DMS114 treated with DMSO at 0.1 percent for 48 hours (cell line): Measurements from ENCODE around the gene CLCN7.

Experiments used
- DNase-seq: peaks from one replicate; lab custom pipeline; 2025; ENCODE audit not compliant: unreplicated experiment; lab: John Stamatoyannopoulos, UW

The CLCN7 gene

GRCh38 chr16:1465567-1465915, 9.3 kb downstream of the CLCN7 start:
- no peak for DNase-seq

GRCh38 chr16:1464894-1465566, 9.8 kb downstream of the CLCN7 start:
- DNase-seq = no peak

GRCh38 chr16:1464196-1464893, 10.5 kb downstream of the CLCN7 start:
- DNase-seq = no peak

- no peak for DNase-seq
Measured at GRCh38 chr16:1461146-1461545, 13.7 kb downstream of the CLCN7 start.

DNA sequence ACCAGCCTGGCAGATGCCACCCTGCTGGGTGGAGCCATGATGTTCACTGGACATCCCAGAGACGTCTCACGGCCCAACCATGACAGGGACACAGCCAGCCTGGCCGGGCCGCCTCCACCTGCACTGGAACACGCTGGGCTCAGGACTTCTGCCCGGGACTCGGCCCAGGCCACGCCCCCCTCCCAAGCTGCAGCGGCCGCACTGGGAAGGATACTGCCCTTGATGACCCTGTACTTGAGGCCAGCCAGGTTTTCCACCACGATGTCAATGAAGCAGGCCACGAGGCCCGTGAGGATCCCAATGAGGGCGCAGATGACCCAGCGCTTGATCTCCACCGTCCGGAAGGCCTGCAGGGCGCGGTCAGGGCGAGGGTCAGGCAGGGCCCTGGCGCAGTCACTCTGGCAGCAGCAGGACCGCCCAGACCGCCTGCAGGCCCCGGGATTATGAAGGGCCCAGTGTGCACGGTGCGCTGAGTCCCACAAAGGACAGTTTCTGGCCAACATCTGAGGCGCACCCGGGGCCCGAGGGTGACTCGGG, 14.2 kb downstream of the CLCN7 start:
- no peak for DNase-seq

GRCh38 chr16:1459967-1460366, 14.9 kb downstream of the CLCN7 start:
- no peak for DNase-seq

GRCh38 chr16:1458977-1459341, 15.9 kb downstream of the CLCN7 start:
- DNase-seq = no peak

- DNase-seq = no peak
Measured at GRCh38 chr16:1458336-1458976, 16.4 kb downstream of the CLCN7 start.

- no peak for DNase-seq
Measured at GRCh38 chr16:1457489-1458245, 17.2 kb downstream of the CLCN7 start.

- DNase-seq = no peak
Measured at GRCh38 chr16:1456951-1457350, 17.9 kb downstream of the CLCN7 start.

DNA sequence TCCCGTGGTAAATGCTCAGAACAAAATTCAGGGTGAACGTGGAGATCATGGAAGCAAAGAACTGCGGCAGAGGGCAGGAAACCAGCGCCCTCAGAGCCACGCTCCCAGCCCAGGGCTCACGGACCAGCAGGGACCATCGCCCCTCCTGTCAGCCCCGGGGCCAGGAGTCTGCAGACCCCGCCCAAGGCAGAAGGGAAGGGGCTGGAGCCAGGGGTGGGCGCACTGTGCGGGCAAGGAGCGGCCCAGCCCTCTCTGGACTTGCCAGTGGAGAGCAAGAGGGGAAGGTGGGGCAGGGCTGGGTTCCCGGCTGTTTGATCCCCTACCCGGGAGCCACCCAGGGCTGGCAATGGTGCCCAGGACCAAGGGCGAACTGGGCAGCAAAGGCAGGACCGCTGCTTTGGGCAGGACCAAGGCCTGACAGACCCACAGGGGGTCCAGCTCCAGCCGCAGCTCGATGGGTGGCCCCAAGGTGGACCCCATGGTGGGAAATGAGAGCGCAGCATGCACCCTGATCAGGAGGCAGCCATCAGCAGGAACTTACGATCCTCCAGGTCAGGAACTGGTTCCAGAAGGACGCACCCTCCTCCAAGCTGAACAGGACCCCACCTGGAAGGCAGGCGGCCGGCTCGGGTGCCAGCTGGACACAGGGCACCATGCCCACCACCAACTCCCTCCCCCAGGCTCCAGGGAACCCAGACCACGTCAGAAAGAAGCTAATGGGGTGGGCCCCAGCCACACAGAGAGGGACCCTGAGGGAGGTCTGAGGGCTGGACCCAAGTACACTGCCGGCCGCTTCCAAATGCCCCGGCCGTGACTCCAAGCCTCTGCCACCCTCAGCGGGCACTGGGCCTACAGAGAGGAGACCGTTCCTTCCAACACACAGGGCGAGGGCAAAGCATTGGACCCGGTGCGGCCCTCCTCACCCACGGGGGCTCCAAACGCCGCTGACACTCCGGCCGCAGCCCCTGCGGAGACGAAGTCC, 19.3 kb downstream of the CLCN7 start:
- no peak for DNase-seq

DNA sequence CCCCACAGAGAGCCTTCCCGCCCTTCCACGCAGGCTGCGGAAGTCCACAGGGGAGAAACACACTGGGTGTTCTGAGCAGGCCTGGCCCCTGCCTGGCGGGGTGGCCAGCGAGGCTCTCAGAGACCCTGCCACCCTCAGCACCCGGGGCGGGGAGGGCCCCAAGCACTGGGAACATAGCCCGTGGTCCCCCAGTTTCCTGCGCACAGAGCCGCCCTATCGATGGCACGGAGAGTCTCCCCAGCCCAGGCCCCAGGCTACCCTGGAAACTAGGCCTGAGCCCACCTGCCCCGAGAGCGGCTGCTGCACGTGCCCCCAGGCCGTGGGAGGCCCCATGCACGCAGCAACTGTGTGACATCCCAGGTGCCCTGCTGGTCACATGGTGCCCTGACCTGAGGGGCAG, 20.3 kb downstream of the CLCN7 start:
- DNase-seq = no peak

- DNase-seq = no peak
Measured at GRCh38 chr16:1453316-1453715, 21.5 kb downstream of the CLCN7 start.

- no peak for DNase-seq
Measured at GRCh38 chr16:1452530-1452929, 22.3 kb downstream of the CLCN7 start.

DNA sequence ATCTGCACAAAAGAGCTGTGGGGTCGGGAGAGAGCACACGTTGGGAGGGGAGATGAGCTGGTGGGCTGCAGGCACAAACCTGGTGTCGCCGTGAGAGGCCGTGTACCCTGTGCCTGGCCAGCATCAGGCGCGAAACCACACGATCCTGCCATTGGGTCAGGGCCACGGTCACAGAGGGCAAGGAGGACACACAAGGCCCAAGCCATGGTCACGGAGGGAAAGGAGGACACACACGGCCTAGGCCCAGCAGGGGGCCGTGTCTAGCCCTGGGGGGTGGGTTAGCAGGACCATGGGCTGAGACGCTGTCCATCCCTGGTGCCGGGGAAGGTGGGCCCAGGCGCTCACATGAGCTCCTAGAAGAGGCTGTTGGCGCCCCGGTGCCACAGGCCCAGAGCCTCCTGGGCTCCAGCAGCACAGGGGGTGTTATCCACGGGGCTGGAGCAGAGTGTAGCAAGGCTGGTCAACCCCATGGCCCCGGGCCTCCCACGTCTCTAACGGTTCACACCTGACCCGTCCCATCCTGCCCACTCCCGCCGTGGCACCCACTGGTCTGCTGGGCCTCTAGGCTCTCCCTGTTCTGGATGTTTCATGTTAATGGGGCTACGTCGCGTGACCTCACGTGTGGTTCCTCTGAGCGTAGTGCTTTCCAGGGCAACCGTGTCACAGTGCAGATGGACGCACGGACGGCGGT, 23.0 kb downstream of the CLCN7 start:
- no peak for DNase-seq

DNA sequence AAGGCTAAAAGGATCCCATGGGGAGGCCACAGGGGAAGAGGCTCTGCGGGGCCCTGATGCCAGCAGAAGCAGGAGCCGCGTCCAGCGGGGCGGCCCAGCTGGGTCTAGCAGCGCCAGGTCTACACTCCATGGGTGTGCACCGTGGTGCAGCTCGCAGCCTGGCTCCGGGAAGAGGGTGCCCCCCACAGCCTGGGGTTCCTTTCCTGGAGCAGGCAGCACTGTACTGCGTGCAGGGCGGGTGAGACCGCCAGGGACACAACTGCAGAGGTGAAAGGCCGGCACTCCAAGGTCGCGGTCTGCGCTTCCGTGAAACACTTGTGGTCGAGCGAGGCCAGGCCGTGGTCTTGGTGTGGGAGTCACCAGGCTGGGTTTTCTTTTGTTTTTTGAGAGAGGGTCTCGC, 24.0 kb downstream of the CLCN7 start:
- DNase-seq = no peak

DNA sequence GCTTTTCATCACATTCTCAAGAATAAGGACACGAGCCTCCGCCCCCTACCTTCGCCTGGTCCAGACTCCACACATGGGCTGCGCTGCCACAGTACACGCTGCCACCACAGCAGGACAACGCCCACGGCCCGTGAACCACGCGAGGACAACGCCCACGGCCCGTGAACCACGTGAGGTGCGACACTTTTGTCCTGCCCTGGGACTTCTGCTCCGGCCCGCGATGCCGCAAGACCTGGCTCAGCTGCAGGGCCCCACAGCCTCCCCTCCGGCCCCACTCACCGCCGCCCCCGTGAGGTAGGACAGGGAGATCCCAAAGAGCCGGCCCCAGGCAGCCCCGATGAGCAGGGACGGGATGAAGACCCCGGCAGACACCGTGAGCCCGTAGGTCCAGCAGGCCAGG, 24.6 kb downstream of the CLCN7 start:
- DNase-seq = no peak

GRCh38 chr16:1449201-1449788, 25.5 kb downstream of the CLCN7 start:
- no peak for DNase-seq

- DNase-seq = no peak
Measured at GRCh38 chr16:1448536-1449116, 26.2 kb downstream of the CLCN7 start.
